OCI-LY3 (cell line): ENCODE results near the gene ACSL3.

Experiments
- CTCF ChIP-seq: fragments of 200-600, 300-600 bp; sonication (generic); IDR thresholded peaks from 2 replicates; pipeline ENCODE4 v1.5.1; 2014; ENCODE audit warnings: antibody characterized with exemption, low read length, low read depth
- EZH2phosphoT487 ChIP-seq: fragments of 200-600 bp; shearing (Covaris generic); IDR thresholded peaks from 2 replicates; pipeline ENCODE4 v1.6.1; 2018; ENCODE audit warnings: antibody characterized with exemption, mixed run types, low read depth

- TF ChIP-seq CTCF (no peak), EZH2phosphoT487 (no peak)
Measured at GRCh38 chr2:222952204-222952603, 91.4 kb downstream of the ACSL3 start.
